C4-2B (cell line): ENCODE results near the gene SMIM22.

ENCODE experiments used
- CTCF ChIP-seq: fragments of 450-650 bp; conservative IDR thresholded peaks from 2 replicates; pipeline ENCODE4 v1.5.1; 2017; ENCODE audit warnings: mild to moderate bottlenecking
- ZFX ChIP-seq: fragments of 450-650 bp; IDR thresholded peaks from 2 replicates; pipeline ENCODE4 v1.6.1; 2017

GRCh38 chr16:4837733-4838501, 42.7 kb downstream of the SMIM22 start:
- no peak for TF ChIP-seq CTCF
- TF ChIP-seq ZFX: no peak
